MM.1S (cell line): ENCODE results near the gene TIAM1.

ENCODE experiments used
- DNase-seq: peaks from one replicate; pipeline ENCODE4 v3.0.0-alpha.2; 2015
- H2AFZ ChIP-seq: fragments of 300-600 bp; sonication (generic); 2 replicates; pipeline ENCODE4 v1.6.0; 2016; ENCODE audit warnings: antibody characterized with exemption, low read length
- H3F3A ChIP-seq: fragments of 300-600 bp; sonication (generic); 2 replicates; pipeline ENCODE4 v1.6.1; 2016; ENCODE audit warnings: mild to moderate bottlenecking, antibody characterized with exemption, low read length, moderate library complexity, mixed read lengths; ENCODE audit not compliant: insufficient read depth
- H3K27ac ChIP-seq: fragments of 300-600 bp; sonication (generic); 2 replicates; pipeline ENCODE4 v1.5.1; 2016; ENCODE audit warnings: mild to moderate bottlenecking, low read length
- H3K27me3 ChIP-seq: fragments of 300-600 bp; sonication (generic); replicated peaks from 2 replicates; pipeline ENCODE4 v1.6.0; 2016; ENCODE audit warnings: low read length; ENCODE audit not compliant: insufficient read depth
- H3K36me3 ChIP-seq: fragments of 300-600 bp; sonication (generic); replicated peaks from 2 replicates; pipeline ENCODE4 v1.6.1; 2016; ENCODE audit warnings: mild to moderate bottlenecking, low read length, mixed read lengths; ENCODE audit not compliant: insufficient read depth
- H3K4me1 ChIP-seq: fragments of 300-600 bp; sonication (generic); 2 replicates; pipeline ENCODE4 v1.6.1; 2016; ENCODE audit warnings: low read length, mixed read lengths
- H3K4me2 ChIP-seq: fragments of 300-600 bp; sonication (generic); 2 replicates; pipeline ENCODE4 v1.6.0; 2016; ENCODE audit warnings: low read depth, low read length
- H3K4me3 ChIP-seq: fragments of 300-600 bp; sonication (generic); 2 replicates; pipeline ENCODE4 v1.5.1; 2016; ENCODE audit warnings: low read length, mixed read lengths
- H3K79me2 ChIP-seq: fragments of 300-600 bp; sonication (generic); 2 replicates; pipeline ENCODE4 v1.6.1; 2016; ENCODE audit warnings: mixed run types, low read length, mixed read lengths
- H3K9ac ChIP-seq: fragments of 300-600 bp; sonication (generic); 2 replicates; pipeline ENCODE4 v1.6.1; 2016; ENCODE audit warnings: low read length, mixed read lengths
- H3K9me2 ChIP-seq: fragments of 300-600 bp; sonication (generic); replicated peaks from 2 replicates; pipeline ENCODE4 v1.6.1; 2016; ENCODE audit warnings: mild to moderate bottlenecking, low read length, mixed read lengths; ENCODE audit not compliant: insufficient read depth
- H3K9me3 ChIP-seq: fragments of 300-600 bp; sonication (generic); replicated peaks from 2 replicates; pipeline ENCODE4 v1.6.1; 2016; ENCODE audit warnings: mild to moderate bottlenecking, low read length, mixed read lengths; ENCODE audit not compliant: insufficient read depth
- H4K20me1 ChIP-seq: fragments of 300-600 bp; sonication (generic); 2 replicates; pipeline ENCODE4 v1.6.1; 2016; ENCODE audit warnings: mild to moderate bottlenecking, low read length, moderate library complexity, mixed read lengths; ENCODE audit not compliant: insufficient read depth
- EZH2phosphoT487 ChIP-seq: fragments of 300-600 bp; sonication (generic); IDR thresholded peaks from 2 replicates; pipeline ENCODE4 v1.6.1; 2018; ENCODE audit warnings: antibody characterized with exemption, low read length

Gene TIAM1

DNA sequence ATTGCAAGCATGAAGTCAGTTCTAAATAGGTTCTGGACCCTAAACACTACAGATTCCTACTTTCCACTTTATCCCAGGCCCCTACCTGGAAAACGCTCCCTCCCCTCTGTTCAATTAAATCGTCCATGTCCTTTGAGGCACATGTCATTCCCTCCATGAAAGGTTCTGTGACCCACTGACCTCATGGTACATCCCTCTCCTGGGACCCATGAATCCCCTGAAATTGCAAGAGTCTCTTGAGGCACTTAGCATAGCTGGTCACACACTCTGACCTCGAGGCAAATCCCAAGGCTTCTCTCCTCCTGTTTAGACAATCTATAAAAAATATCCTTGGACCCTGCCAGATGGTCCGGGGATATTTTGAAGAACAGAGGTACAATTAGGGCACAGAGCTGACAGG is 271.5 kb downstream of the TIAM1 start:
- Histone ChIP-seq H3K4me3 (no peak overlapping the region), H2AFZ (no peak overlapping the region), H3K27ac (no peak overlapping the region), H3K9me2 (no peaks in the 10 kb centered on the region), H3K9me3 (no peaks in the 10 kb centered on the region), H3K4me1 (no peaks in the 10 kb centered on the region), H3K27me3 (no peaks in the 10 kb centered on the region), H3K4me2 (no peak overlapping the region), H3K79me2 (no peaks in the 10 kb centered on the region), H3K36me3 (no peaks in the 10 kb centered on the region), H3K9ac (no peak overlapping the region), H3F3A (no peaks in the 10 kb centered on the region), H4K20me1 (no peaks in the 10 kb centered on the region)
- TF ChIP-seq EZH2phosphoT487 = no peak
- DNase-seq = no peak
